ENCODE measurements around the gene DIP2C.
"Not testable (repeated sequence)": the region's sequence is repeated elsewhere in the genome, so short reads cannot be mapped to it uniquely, and the experiment has no call there.

The DIP2C gene

DNA sequence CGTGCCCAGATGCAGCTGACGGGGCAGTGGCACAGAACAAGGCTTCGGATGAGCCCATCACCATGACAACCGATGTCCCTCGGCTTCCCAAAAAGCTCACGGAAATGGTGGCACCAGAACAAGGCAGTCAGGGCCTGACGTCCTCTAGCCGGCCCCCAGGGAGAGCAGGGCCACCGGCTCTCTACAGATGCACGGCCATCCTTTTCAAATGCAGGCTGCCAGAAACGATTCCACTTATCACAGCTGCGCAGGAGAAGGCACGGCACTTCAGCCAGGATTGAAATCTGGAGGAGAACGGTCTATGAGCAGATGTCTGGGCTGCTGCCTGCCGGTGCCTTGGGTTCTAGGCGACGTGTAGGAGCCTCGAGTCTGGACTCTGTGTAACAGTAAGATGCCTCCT, 330.4 kb downstream of the DIP2C start:
- DNase-seq: no peak

DNA sequence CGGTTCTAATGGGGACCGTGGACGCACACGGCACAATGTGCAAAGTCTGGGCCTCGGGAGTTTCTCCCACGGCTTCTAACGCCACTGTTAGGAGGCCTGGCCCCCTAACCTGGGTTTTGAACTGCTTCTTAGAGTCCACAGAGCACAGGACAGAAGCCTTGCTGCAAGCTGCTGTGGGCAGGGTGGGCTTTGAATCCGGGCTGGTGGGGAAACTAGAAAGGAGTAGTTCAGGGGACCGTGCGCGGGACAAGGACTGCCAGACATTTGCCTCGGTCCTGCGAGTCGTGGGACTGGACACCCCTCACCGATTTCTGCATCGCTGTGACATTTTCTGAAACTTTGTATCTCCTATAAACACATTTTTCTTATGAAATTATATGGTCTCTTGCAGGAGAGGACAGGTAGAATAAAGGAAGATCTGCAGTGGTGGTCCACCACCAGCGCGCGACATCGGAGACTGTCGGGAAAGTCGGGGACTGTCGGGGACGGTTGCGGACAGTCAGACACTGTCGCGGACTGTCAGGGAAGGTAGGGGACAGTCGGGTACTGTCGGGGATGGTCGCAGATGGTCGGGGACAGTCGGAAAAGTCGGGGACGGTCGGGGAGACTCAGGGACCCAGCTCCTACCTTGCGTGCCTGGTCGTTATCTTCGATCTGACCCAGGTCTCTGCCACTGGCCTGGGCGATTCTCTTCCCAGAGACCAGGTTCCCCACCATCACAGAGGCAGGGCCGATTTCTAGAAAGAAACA, 332.1 kb downstream of the DIP2C start:
- no peak for DNase-seq

DNA sequence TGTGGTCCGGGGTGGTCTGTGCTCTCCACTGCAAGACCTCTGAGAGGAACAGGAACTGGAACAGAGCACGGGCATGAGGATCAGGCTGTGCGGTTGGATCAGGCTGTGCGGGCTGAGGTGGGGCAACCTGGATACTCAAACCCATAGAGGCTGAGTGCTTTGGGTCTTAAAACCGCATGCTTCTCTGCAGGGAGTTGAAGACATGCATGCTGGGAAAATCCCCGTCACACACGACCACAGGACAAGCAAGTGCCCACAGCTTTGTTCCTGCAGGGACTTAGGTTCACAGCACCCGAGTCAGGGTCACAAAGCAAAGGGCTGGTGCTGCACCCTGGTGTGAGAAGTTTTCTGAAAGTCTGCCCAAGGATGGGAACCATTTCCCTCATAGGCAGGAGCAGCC, 333.0 kb downstream of the DIP2C start:
- DNase-seq: no peak

DNA sequence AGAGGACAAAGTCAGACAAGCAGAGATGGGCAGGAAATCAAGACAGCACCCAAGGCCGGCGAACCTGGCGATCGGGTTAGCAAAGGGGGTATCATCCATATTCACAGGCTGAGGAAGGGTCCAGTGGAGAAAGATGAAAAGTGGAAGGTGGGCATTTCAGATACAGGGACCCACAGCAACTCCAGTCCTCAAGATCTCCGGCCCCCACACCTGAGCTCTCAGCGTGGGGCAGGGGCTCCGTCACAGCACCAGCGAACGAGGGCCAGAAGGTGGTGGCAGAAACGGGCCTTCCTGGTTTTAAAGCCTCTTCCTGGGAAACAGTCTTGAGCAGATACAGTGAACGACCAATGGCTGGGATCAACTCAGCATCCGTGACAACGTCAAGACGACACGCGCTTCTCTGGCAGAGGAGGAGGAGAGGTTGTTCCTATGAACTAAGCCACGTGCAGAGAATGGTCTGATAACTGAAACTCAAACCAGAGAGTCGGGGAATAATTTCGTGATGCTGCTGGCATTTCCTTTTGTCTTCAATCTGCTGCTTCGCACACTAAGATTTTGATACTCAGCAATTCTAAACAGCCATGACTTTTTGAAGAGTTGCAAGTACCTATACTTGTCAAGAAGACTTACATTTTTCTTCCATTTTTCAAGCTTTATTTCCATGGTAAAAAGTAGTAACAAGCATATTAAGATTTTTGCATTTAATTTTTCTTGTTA, 334.4 kb downstream of the DIP2C start:
- DNase-seq: no peak

DNA sequence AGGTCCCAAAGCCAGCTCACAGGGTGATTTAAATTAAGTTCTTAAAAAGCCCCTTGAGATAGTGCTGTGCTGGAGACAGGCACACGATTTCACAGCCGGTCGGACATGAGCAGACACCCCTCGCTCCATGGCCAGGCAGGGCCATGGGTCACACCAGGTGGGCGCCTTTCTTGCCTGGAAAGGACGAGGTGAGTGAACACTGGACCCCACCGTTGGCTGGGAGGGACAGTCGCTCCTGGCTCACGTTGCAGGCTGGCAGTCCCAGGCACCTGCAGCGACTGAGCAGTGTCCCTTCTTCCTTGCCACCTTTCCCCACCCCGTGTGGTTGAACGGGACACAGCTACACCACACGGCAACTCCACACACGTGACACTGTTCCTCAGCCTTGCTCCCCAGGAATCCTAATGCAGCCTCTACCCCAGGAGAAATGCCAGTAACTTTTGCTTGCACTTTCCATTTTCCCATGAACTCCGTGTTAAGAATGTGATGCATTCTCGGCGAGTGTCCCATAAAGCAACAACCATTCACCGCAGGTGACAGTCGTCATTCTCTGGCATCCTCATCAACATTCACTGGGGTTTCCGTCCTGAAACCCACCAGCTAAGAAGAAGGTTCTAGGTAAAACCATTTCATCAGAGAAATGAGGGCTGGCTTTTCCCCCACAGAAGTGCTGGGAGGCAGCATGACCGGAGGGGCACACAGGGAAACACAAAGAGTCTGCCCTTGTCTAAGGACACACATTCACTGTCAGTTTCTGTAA, 336.8 kb downstream of the DIP2C start:
- no peak for DNase-seq

DNA sequence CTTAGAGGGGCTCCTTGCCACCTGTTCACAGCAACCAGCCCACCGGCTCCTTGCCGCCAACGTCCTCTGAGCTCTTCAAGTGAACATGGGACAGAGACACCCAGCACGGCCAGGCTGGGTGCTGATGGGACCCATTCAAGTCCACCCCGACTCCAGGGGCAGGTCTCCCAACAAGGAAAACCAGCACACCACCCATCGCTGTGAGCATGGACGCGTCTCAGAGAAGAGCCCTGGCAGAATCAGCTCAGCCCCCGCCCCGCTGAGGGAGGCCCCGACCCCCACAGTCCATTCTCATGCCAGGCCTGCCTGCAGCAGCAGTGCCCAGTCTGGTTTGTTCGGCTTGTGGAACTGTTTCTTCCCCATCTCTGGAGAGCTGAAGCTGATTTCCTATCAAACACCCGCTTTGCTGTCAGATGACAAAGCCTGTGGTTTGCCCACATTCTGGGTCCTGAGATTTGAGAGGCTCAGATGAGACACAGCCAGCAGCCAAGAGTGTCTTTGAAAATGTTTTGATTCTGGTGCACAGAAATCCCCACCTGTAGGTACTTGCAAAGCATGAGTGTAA, 337.6 kb downstream of the DIP2C start:
- DNase-seq: no peak

DNA sequence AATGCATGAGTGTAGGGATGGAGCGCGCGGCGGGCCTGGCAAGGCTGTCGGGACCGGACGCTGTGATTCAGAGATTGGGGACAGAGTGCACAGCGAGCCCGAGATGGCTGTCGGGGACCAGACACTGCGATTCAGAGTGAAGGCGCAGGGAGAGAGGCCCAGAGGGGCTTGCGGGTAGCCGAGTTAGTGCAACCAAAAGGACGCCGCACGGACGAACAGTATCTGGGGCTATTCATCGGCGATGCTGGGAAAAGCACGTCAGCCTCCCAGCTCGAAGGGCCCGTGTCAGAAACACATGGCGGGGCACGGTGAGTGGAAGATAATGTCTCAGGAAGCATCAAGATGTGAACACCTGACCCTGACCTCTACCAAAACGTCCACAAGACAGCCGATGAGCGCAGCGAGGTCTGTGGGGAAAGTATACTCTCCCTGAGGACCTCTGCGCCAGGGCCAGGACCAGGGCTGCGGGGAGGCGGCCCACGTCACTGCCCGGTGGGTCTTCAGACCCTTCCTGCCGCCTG, 338.4 kb downstream of the DIP2C start:
- no peak for DNase-seq

DNA sequence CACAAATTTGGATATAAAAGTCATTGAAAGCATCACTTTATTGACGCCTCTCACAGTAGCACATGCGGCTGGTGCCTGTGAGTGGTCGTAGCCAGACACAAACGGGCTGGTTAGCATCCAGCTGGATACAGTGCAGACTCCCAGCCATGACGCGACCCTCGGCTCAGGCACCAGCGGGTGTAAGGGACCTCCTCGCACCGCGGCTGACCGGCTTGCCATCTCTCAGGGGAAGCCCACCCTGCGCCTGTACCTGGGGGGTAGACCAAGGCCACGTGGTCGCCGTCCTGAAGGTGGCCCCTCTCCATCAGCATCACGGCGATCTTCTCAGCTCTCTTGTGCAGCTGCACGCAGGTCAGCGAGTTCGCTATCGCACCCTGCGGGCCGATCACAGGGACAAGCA, 340.4 kb downstream of the DIP2C start:
- DNase-seq: no peak

DNA sequence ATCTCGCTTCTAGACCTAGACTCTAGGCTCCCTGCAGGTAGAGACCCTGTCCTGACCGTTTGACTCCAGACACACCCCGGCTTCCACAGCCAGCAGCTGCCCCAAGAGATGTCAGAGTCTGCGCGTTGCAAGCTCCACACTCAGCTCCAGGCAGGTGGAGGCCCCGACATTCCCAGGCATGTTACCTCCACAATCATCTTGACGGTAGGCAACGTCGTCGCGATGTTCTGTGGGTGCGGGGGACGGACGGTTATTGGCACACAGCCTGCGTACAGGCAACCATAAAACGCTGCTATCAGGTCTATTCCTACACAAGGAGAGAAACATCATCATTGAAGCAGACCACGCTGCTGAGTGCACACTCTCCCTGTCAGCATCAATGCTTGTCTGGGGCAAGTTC, 341.0 kb downstream of the DIP2C start:
- DNase-seq: no peak

DNA sequence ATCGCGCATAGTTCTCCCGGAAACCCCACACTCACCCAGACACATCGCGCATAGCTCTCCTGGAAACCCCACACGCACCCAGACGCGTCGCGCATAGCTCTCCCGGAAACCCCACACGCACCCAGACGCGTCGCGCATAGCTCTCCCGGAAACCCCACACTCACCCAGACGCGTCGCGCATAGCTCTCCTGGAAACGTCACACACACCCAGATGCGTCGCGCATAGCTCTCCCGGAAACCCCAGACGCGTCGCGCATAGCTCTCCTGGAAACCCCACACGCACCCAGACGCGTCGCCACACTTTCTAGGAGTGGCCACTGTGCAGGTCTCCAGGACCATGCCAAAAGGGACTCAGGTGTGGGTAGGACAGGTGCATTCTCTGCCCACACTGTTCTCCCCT, 341.7 kb downstream of the DIP2C start:
- not testable (repeated sequence) for DNase-seq

DNA sequence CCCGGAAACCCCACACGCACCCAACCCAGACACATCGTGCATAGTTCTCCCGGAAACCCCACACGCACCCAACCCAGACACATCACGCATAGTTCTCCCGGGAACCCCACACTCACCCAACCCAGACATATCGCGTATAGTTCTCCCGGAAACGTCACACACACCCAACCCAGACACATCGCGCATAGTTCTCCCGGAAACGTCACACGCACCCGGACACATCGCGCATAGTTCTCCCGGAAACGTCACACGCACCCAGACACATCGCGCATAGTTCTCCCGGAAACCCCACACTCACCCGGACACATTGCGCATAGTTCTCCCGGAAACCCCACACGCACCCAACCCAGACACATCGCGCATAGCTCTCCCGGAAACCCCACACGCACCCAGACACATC, 342.3 kb downstream of the DIP2C start:
- DNase-seq: not testable (repeated sequence)

DNA sequence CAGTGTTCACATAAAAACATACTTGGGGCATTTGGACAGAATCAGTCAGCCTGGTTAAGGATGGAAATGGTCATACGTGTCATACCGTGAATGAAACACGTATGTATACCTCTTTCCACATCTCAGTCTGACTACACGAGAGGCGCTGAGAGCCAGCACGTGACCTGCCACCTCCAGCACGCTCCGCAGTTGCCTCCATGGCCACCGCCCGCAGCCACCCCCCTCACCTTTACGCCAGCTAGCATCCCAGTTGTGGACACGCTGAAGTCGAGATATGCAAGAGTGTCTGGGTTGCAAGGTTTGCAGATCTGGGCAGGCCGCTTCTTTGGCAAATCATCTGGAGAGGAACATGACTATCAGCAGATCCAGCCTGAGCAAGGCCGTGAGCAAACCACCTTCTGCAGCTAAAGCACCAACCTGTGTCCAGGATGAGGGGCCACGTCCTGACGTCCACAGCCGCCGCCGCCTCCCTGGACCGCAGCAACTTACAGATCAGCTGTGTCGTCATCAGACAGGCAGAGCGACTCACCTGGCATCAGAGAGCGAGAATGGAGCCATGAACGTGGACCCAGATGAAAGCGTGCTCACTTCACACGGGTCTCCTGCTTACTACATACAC, 344.8 kb downstream of the DIP2C start:
- DNase-seq: no peak

DNA sequence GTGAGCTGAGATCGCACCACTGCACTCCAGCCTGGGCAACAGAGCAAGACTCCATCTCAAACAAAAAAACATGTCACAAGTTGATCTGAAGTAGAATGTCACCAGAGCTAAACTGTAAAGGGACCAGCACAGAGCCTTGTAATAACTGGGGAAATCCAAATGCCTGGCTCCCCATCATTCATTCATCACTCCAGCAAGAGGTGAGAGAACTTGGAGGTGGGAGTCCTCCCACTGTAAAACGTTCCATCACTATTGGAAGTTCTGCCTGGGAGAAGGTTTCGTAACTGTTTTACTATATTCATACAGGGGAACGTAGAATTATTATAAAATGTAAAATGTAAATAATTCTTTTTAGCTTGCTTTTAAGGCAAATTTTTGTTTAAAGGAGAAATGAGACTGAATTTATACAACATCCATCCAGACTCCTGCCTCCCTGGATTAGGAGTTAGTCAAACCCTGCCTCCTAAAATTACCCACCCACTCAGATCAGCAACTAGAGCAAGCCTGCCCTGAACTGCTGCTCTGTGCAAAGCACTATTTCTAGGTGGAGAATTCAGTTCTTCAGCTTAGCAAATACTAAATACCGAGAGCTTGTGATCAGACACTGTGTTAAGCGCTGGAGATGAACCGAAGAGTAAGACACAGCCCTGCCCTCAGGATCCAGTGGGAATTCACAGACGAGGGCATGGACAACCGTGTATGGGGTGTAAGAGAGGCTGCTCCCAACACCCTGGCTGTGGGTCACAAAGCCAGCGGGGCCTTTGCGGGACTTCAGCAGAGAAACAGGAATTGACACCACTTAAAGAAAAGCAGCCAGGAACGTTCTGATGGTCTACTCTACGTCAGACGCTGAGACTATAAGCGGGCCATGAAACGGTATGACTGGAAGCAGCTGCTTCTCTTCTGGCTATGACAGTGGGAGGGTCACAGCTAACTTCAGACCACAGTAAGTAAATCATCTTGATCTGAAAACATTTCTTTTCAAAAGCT, 345.9 kb downstream of the DIP2C start:
- DNase-seq: no peak

DNA sequence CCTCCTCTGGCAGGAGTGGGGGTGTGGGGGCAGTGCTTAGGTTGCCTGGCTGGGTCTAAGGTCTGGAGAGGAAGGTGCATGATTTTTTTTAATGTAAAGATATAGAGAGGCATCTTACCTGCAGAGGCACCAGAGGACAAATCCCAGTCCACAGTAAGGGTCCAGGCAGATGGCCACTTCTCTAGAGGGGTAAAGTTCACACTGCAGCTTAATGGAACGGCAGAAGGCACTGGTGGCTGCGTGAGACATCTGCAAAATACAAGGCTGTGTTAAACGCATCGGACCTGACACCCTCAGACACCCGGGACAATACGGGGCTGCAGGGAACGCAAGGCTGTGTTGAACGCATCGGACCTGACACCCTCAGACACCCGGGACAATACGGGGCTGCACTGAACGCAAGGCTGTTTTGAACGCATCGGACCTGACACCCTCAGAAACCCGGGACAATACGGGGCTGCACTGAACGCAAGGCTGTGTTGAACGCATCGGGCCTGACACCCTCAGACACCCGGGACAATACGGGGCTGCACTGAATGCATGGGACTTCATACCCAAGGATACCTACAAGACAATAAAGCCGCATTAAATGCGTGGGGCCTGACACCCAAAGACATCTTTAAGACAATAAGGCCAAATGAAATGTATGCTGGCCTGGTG, 348.3 kb downstream of the DIP2C start:
- DNase-seq: no peak

DNA sequence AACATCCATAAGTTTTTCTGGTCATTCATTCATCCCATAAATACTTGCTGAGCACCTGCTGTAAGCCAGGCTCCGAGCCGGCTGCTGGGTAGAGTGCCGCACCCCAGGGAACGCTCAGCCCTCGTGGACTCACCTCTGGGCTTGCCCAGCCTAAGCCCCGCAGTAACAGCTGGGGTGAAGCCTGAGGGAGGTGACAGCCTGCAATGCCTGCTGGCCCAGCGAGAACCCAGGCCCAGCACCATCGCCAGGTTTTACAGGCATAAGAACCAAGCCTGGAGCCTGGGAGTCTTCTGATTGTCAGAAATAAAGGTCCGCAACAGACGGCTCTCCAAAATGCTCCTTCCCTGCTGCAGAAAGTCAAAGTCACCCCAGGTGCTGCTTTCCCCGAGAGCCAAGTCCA, 348.8 kb downstream of the DIP2C start:
- DNase-seq: no peak

DNA sequence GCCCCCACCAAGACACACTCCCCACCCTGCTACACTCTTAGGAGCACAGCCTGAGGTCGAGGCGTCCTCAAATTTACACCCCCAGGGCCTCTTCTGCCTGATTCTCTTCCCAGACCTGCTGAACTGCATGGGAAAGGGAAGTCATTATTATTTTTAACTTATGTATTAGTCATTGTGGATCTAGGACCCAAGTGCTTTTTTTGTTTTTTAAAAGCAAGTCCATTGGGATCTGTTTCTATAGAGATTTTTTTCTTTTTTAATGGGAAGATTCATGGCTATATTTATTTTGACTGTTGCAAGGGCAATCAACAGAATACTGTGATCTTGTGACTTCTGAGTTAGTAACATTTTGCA, 350.5 kb downstream of the DIP2C start:
- no peak for DNase-seq

DNA sequence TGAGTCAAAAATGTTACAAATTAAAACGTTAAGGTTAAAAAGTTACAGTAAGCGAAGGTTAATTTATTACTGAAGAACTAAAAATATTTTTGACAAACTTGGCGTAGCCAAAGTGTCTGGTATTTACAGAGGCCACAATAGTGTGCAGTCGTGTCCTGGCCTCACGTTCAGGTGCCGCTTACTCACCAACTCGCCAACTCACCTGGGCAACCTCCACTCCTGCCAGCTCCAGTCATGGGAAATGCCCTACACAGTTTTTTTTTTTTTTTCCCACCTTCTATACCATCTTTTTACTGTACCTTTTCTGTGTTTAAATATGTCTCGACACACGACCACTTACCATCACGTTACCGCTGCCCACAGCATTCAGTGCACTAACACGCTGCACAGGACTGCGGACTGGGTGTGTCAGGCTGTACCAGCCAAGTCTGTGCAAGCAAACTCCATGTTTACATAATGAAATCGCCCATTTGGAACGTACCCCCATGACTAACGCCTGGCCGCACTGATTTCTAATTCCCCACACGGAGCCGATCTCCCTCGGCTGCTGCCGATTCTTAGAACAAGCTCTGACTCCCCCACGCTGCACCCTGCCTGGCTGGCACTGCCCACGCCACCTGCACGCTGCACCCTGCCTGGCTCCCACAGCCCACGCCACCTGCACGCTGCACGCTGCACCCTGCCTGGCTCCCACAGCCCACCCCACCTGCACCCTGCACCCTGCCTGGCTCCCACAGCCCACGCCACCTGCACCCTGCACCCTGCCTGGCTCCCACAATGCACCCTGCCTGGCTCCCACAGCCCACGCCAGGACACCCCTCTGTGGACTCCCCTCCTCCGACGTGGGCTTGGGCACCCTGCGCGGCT, 351.1 kb downstream of the DIP2C start:
- no peak for DNase-seq

DNA sequence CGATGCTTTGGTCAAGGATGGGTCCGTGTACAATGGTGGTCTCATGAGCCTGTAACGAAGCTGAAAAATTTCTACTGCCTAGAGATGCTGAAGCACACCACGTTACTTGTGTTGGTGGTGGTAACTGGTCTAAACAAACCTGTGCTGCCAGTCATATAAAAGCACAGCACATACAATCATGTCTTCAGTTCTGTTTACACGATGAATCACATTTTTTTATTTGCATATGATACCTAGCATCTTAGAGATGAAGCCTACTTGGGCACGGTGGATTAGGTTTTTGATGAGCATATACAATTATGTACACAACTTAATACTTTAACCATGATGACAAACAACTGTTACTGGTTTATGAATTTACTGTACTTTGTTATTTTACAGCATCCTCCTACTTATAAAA, 353.2 kb downstream of the DIP2C start:
- DNase-seq: no peak

DNA sequence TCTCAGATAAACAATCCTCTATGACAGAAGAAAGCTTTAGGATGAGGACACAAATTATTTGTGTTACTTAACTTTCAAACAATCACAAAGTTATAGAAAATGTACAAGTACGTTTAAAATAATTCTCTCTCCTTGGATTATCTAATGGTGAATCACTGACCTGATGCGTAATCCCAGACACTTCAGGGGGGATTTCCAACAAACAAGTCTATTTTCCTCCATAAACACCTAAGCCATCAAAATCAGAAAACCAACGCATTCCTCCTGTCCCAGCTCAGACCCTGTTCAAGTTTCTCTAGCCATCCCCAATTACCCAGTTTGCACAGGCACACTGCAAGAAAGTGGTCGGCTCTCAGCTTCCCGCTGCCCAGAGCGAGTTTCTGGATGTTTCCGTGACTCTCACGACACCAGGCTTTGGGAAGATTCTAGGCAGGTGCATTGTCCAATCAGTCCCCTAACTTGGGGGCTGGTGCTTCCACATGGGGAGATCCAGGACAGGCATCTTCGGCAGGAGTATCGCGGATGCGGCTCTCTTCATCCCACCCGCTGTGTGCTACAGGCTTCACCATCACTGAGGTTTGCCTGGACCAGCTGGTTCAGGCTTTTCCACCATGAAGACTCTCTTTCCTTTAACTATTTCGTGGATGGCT, 354.2 kb downstream of the DIP2C start:
- no peak for DNase-seq

DNA sequence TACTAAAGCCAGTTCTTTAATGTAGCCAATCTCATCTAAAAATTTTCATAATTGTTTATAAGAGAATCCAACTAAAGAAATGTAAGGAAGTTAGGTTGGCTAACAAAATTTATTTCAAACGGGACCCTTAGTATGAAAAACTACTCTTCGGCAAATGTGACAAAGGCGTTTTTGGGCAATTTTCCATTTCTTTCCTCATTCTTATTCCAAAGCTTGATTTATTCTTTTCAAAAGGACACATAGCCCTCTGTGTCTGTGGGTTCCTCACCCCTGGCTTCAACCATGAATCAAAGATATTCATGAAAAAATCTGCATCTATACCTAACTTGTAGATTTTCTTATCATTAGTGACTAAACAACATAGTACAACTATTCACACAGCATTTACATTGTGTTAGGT, 358.3 kb downstream of the DIP2C start:
- DNase-seq: no peak
